Hepatocyte (in vitro differentiated cells): ENCODE results near the gene DVL1.

Source experiments
- CTCF ChIP-seq: fragments of 200-600 bp; sonication (generic); IDR thresholded peaks from 2 replicates; pipeline ENCODE4 v1.5.1; 2016; ENCODE audit warnings: antibody characterized with exemption, mild to moderate bottlenecking; ENCODE audit not compliant: poor library complexity
- EZH2 ChIP-seq: fragments of 200-600 bp; sonication (generic); IDR thresholded peaks from 2 replicates; pipeline ENCODE4 v1.6.1; 2016; ENCODE audit warnings: antibody characterized with exemption, mild to moderate bottlenecking, borderline replicate concordance
- EZH2phosphoT487 ChIP-seq: fragments of 200-600 bp; sonication (generic); IDR thresholded peaks from one replicate; pipeline ENCODE4 v1.6.1; 2018; ENCODE audit warnings: antibody characterized with exemption, mild to moderate bottlenecking, low read depth, moderate library complexity; ENCODE audit not compliant: unreplicated experiment, severe bottlenecking

DNA sequence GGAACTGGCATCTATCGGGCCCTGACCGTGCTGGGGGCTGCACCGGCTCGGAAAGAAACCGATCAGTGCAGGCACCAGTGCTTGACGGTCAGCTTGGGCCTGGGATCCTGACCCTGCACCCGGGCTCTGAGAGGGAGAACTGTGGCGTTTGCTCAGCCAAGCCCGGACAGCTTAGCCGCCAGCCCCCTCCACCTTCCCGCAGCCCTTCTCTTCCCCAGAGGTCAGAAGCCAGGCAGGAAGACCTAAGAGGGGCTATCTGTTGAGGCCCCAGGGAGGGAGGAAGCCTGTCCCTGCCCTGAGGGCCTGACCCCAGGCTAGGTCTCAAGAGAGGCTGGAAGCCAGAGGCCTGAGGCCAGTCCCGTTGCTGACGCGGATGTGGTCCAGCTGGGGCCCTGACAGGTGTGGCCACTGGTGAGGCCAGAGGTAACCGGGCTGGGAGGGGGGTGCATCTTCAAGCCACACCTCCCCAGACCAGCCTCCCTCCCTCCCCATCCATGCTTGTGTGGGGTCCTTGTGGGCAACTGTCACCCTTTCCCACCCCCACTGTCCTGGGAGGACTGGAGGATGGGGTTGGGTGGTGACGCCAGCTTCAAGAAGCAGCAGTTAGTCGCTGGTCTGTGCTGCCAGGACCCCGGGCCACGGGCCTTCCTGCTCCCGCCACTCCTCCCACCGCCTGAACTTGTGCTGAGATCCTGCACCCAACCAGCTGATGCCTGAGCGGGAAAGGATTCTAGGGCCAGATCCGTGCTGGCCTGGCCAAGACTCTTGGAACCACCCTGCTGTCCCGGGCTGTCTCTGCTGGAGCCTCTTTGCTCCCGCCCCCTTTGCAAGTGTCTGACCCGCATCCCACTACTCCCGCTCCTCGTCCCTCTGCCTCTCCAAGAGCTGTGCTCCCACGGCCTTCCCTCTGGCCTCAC is 2.6 kb upstream of the DVL1 start:
- TF ChIP-seq CTCF (no peak), EZH2 (no peak), EZH2phosphoT487 (no peak)
